OCI-LY1 (cell line): Measurements from ENCODE around the gene EEFSEC.

Experiments used
- H2AFZ ChIP-seq: fragments of 200-600 bp; sonication (generic), shearing (Covaris generic); 2 replicates; pipeline ENCODE4 v1.6.0; 2014; ENCODE audit warnings: antibody characterized with exemption, mild to moderate bottlenecking, low read length
- H3F3A ChIP-seq: fragments of 200-600 bp; sonication (generic), shearing (Covaris generic); 2 replicates; pipeline ENCODE4 v1.6.0; 2014; ENCODE audit warnings: mild to moderate bottlenecking, antibody characterized with exemption, low read length, moderate library complexity; ENCODE audit not compliant: insufficient read depth
- H3K27ac ChIP-seq: fragments of 200-600 bp; sonication (generic); 2 replicates; pipeline ENCODE4 v1.5.1; 2014; ENCODE audit warnings: low read length, mixed run types, mild to moderate bottlenecking, low read depth; ENCODE audit not compliant: poor library complexity, severe bottlenecking
- H3K27me3 ChIP-seq: fragments of 200-600 bp; sonication (generic); 2 replicates; pipeline ENCODE4 v1.6.0; 2014; ENCODE audit warnings: antibody characterized with exemption, mild to moderate bottlenecking, low read length, moderate library complexity; ENCODE audit not compliant: insufficient read depth
- H3K36me3 ChIP-seq: fragments of 200-600 bp; sonication (generic); 2 replicates; pipeline ENCODE4 v1.6.1; 2014; ENCODE audit warnings: mild to moderate bottlenecking, antibody characterized with exemption, low read length, moderate library complexity, mixed read lengths; ENCODE audit not compliant: insufficient read depth
- H3K4me1 ChIP-seq: fragments of 200-600 bp; sonication (generic); 2 replicates; pipeline ENCODE4 v1.5.1; 2014; ENCODE audit warnings: mild to moderate bottlenecking, low read length, moderate library complexity; ENCODE audit not compliant: insufficient read depth, severe bottlenecking
- H3K4me2 ChIP-seq: fragments of 200-600 bp; sonication (generic), shearing (Covaris generic); 2 replicates; pipeline ENCODE4 v1.6.1; 2014; ENCODE audit warnings: low read length
- H3K4me3 ChIP-seq: fragments of 200-600 bp; sonication (generic); 2 replicates; pipeline ENCODE4 v1.5.1; 2014; ENCODE audit warnings: low read length, low read depth, mild to moderate bottlenecking, mixed read lengths; ENCODE audit not compliant: poor library complexity, severe bottlenecking
- H3K79me2 ChIP-seq: fragments of 200-600 bp; shearing (Covaris generic); 2 replicates; pipeline ENCODE4 v1.6.1; 2016; ENCODE audit warnings: mixed run types, low read length, mixed read lengths; ENCODE audit not compliant: insufficient read depth
- H3K9ac ChIP-seq: fragments of 200-600 bp; sonication (generic), shearing (Covaris generic); 2 replicates; pipeline ENCODE4 v1.6.1; 2014; ENCODE audit warnings: mild to moderate bottlenecking, low read length, mixed read lengths
- H3K9me2 ChIP-seq: fragments of 200-600 bp; sonication (generic), shearing (Covaris generic); 2 replicates; pipeline ENCODE4 v1.6.1; 2014; ENCODE audit warnings: low read depth, mild to moderate bottlenecking, low read length, mixed read lengths
- H3K9me3 ChIP-seq: fragments of 200-600 bp; shearing (Covaris generic); 2 replicates; pipeline ENCODE4 v1.6.1; 2014; ENCODE audit warnings: low read length, mixed read lengths
- H4K20me1 ChIP-seq: fragments of 200-600 bp; sonication (generic), shearing (Covaris generic); 2 replicates; pipeline ENCODE4 v1.6.0; 2016; ENCODE audit warnings: mild to moderate bottlenecking, low read length; ENCODE audit not compliant: insufficient read depth
- EZH2 ChIP-seq: fragments of 200-600 bp; sonication (generic), shearing (Covaris generic); IDR thresholded peaks from 2 replicates; pipeline ENCODE4 v1.8.0; 2017; ENCODE audit warnings: borderline replicate concordance, mixed run types, mild to moderate bottlenecking, antibody characterized with exemption, low read length, moderate library complexity, mixed read lengths
- TF ChIP-seq, protein P1 (sequence below): fragments of 200-600 bp; sonication (generic), shearing (Covaris generic); IDR thresholded peaks from 2 replicates; pipeline ENCODE4 v1.5.1; 2017; ENCODE audit warnings: mild to moderate bottlenecking, antibody characterized with exemption, low read length, moderate library complexity, mixed read lengths

The EEFSEC gene

DNA sequence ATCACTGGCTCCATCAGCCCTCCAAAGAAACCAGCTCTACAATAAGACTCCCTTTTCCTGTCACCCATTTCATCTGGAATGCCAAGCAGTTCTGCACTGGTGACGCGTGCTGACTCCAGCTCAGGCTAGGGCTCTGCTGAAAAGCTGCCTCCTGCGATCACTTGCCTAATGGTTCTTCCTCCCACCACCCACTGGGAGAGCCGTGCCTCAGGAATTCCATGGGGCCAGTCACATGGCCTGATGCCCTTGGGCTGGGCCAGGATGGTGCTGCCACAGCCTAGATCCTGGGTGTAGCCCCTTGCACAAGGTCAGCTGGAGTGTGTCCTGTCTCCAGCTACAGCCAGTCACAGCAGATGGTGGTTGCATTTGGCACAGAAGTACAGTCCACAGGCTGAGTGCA, 214.5 kb downstream of the EEFSEC start:
- no peak overlapping the region for H3K9ac ChIP-seq
- no peak overlapping the region for H3K4me2 ChIP-seq
- H3K9me2 ChIP-seq = no peaks in the 10 kb centered on the region
- no peaks in the 10 kb centered on the region for H3K79me2 ChIP-seq
- H3K4me1 ChIP-seq = peaks cover 4% of the 10 kb centered on the region
- TF ChIP-seq, protein P1, sequence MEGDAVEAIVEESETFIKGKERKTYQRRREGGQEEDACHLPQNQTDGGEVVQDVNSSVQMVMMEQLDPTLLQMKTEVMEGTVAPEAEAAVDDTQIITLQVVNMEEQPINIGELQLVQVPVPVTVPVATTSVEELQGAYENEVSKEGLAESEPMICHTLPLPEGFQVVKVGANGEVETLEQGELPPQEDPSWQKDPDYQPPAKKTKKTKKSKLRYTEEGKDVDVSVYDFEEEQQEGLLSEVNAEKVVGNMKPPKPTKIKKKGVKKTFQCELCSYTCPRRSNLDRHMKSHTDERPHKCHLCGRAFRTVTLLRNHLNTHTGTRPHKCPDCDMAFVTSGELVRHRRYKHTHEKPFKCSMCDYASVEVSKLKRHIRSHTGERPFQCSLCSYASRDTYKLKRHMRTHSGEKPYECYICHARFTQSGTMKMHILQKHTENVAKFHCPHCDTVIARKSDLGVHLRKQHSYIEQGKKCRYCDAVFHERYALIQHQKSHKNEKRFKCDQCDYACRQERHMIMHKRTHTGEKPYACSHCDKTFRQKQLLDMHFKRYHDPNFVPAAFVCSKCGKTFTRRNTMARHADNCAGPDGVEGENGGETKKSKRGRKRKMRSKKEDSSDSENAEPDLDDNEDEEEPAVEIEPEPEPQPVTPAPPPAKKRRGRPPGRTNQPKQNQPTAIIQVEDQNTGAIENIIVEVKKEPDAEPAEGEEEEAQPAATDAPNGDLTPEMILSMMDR = no peak
- TF ChIP-seq EZH2 = no peak
- H3F3A ChIP-seq = no peaks in the 10 kb centered on the region
- H3K27me3 ChIP-seq = no peaks in the 10 kb centered on the region
- H3K27ac ChIP-seq = no peak overlapping the region
- H3K4me3 ChIP-seq = no peak overlapping the region
- H4K20me1 ChIP-seq = no peaks in the 10 kb centered on the region
- H2AFZ ChIP-seq = no peak overlapping the region
- H3K9me3 ChIP-seq = no peaks in the 10 kb centered on the region
- H3K36me3 ChIP-seq = no peaks in the 10 kb centered on the region

DNA sequence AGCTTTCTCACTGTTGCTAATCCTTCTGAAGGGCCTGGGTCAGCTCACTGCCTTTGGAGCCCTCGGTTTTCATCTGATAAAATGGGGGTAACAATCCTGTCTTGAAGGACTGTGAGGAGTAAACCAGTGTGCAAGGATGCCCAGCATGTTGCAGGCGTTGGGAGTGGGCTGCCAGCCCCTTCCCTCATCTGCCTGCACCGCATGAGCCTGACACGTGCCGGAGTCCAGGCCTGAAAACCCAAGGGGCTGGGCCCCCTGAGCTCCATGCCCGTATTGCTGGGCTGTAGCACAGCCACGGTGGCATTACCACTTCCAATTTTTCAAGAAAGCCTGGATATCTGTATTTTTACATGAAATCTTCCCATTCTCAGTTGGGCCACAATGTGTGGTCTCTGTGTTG, 215.3 kb downstream of the EEFSEC start:
- H3K9me3 ChIP-seq = no peaks in the 10 kb centered on the region
- H3K79me2 ChIP-seq = no peaks in the 10 kb centered on the region
- H3K9ac ChIP-seq = no peak overlapping the region
- H3K4me3 ChIP-seq = no peak overlapping the region
- no peak overlapping the region for H3K27ac ChIP-seq
- TF ChIP-seq, protein P1 = no peak
- no peak for TF ChIP-seq EZH2
- H3K4me1 ChIP-seq = peaks cover 4% of the 10 kb centered on the region
- no peaks in the 10 kb centered on the region for H3F3A ChIP-seq
- no peak overlapping the region for H2AFZ ChIP-seq
- no peaks in the 10 kb centered on the region for H3K36me3 ChIP-seq
- no peak overlapping the region for H3K4me2 ChIP-seq
- no peaks in the 10 kb centered on the region for H4K20me1 ChIP-seq
- H3K9me2 ChIP-seq = no peaks in the 10 kb centered on the region
- H3K27me3 ChIP-seq = no peaks in the 10 kb centered on the region

DNA sequence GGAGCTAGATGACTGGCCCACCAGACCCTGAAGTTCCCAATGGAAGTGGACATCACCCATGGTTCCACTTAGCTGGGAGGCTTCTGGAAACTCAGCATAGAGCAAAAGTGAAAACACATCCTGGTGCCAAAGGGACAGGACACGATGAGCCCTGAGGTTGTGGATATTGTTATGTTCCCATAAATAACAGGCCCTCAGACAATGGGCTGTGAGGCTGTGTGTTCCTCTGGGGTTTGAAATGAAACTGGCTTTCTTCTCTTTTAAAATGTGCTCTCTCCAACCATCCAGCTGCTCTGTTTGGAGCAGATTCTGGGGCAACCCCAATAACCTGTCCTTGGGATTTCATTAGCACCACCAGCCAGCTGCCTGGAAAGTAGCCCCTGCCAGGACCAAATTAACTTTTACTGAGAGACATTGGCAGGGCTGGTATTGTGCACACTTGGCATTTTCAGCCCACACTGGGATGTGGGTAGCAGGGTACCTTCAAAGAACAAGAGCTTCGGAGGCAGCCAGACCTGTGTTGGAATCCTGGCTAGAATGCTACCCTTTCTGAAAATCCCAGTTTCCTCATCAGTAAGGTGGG, 215.9 kb downstream of the EEFSEC start:
- no peaks in the 10 kb centered on the region for H3F3A ChIP-seq
- no peak overlapping the region for H2AFZ ChIP-seq
- no peaks in the 10 kb centered on the region for H4K20me1 ChIP-seq
- no peak overlapping the region for H3K4me3 ChIP-seq
- TF ChIP-seq, protein P1 = no peak
- TF ChIP-seq EZH2 = no peak
- H3K79me2 ChIP-seq = no peaks in the 10 kb centered on the region
- no peak overlapping the region for H3K27ac ChIP-seq
- no peaks in the 10 kb centered on the region for H3K9me2 ChIP-seq
- no peak overlapping the region for H3K4me2 ChIP-seq
- H3K27me3 ChIP-seq = no peaks in the 10 kb centered on the region
- H3K9ac ChIP-seq = no peak overlapping the region
- peaks cover 4% of the 10 kb centered on the region for H3K4me1 ChIP-seq
- no peaks in the 10 kb centered on the region for H3K9me3 ChIP-seq
- no peaks in the 10 kb centered on the region for H3K36me3 ChIP-seq
